ENCODE results near the gene LRRC42.

- TF ChIP-seq FOXM1 (IDR thresholded peaks at IDR 0.05; ENCODE audit: borderline replicate concordance) (no peak), ZNF384 (IDR thresholded peaks at IDR 0.05) (no peak), SUZ12 (IDR thresholded peaks at IDR 0.05) (no peak), PKNOX1 (IDR thresholded peaks at IDR 0.05) (no peak), HDGF (IDR thresholded peaks at IDR 0.05; ENCODE audit: borderline replicate concordance) (no peak), SP1 (IDR thresholded peaks at IDR 0.05) (no peak), LEF1 (IDR thresholded peaks at IDR 0.05; ENCODE audit: borderline replicate concordance) (no peak), BHLHE40 (IDR thresholded peaks at IDR 0.05; ENCODE audit: borderline replicate concordance) (no peak), L3MBTL2 (conservative IDR thresholded peaks at IDR 0.05) (no peak), ELF4 (IDR thresholded peaks at IDR 0.05) (no peak)
These were observed 11.9 kb upstream of the LRRC42 start for GRCh38 chr1:53934170-53934765.
